ENCODE data around the gene PRKAG1.

The PRKAG1 gene

GRCh38 chr12:49000346-49000745 lies 18.2 kb downstream of the PRKAG1 start:
- DNase-seq: no peak

GRCh38 chr12:48999371-49000131 lies 19.0 kb downstream of the PRKAG1 start, which contains the start of gene DDN:
DDN (minus strand) TSS chr12:48999375; CDS start chr12:48999287, 88 bp downstream.
- DNase-seq: peak; percentile 64

GRCh38 chr12:48998497-48999353 lies 19.9 kb downstream of the PRKAG1 start:
- DNase-seq: no peak

- DNase-seq: no peak
Measured at GRCh38 chr12:48997719-48998496, 20.7 kb downstream of the PRKAG1 start.

GRCh38 chr12:48996794-48997718 lies 21.5 kb downstream of the PRKAG1 start:
- DNase-seq: peak; percentile 46

GRCh38 chr12:48995086-48995879 lies 23.3 kb downstream of the PRKAG1 start:
- peak; percentile 65 for DNase-seq

- no peak for DNase-seq
Measured at GRCh38 chr12:48994224-48995085, 24.1 kb downstream of the PRKAG1 start.

GRCh38 chr12:48993787-48994186 lies 24.8 kb downstream of the PRKAG1 start:
- DNase-seq: no peak

- no peak for DNase-seq
Measured at GRCh38 chr12:48991247-48992050, 27.1 kb downstream of the PRKAG1 start.

- DNase-seq: no peak
Measured at GRCh38 chr12:48990552-48990951, 28.0 kb downstream of the PRKAG1 start.

GRCh38 chr12:48988030-48988649 lies 30.4 kb downstream of the PRKAG1 start:
- DNase-seq: no peak

- no peak for DNase-seq
Measured at GRCh38 chr12:48986720-48987291, 31.8 kb downstream of the PRKAG1 start.

GRCh38 chr12:48985901-48986300 lies 32.7 kb downstream of the PRKAG1 start:
- DNase-seq: no peak

GRCh38 chr12:48985475-48985897 lies 33.1 kb downstream of the PRKAG1 start:
- DNase-seq: no peak

GRCh38 chr12:48982397-48983080 lies 36.0 kb downstream of the PRKAG1 start:
- DNase-seq: no peak

GRCh38 chr12:48981757-48982157 lies 36.8 kb downstream of the PRKAG1 start:
- no peak for DNase-seq

- no peak for DNase-seq
Measured at GRCh38 chr12:48980953-48981756, 37.4 kb downstream of the PRKAG1 start.
